Measurements from ENCODE around the gene OTOP2. TPM values are rescaled to one million over a fixed set of nuclear protein-coding genes. Genes with fewer than 3 reads are reported as not detected.

Gene OTOP2
- total RNA-seq, 4 donors from 2014 or later, result 0.38 to 1.4 (median 0.41) TPM; not detected in 1

GRCh38 chr17:74939534-74939933, 15.5 kb downstream of the OTOP2 start:
- Histone ChIP-seq H3K9me3 (no peaks in the 10 kb centered on the region), H3K27me3 (peaks cover 0 to 83% (median 12%) of the 10 kb centered on the region in 4 donors), H3K27ac (peak overlapping the region; percentile 9 to 59 (median 40)), H3K4me3 (no peak overlapping the region), H3K4me1 (peaks cover 9 to 80% (median 20%) of the 10 kb centered on the region in 3 donors), H3K36me3 (peaks cover 0 to 5% (median 0%) of the 10 kb centered on the region in 3 donors)
- intact Hi-C loops (cut with DNase I), result no loop called here
- 28 to 39% methylated on average over 8 of the region's 8 CpGs for WGBS, 2 donors
- DNase-seq, result no peak
- TF ChIP-seq POLR2A (IDR thresholded peaks at IDR 0.05), result no peak
- TF ChIP-seq, protein P1, sequence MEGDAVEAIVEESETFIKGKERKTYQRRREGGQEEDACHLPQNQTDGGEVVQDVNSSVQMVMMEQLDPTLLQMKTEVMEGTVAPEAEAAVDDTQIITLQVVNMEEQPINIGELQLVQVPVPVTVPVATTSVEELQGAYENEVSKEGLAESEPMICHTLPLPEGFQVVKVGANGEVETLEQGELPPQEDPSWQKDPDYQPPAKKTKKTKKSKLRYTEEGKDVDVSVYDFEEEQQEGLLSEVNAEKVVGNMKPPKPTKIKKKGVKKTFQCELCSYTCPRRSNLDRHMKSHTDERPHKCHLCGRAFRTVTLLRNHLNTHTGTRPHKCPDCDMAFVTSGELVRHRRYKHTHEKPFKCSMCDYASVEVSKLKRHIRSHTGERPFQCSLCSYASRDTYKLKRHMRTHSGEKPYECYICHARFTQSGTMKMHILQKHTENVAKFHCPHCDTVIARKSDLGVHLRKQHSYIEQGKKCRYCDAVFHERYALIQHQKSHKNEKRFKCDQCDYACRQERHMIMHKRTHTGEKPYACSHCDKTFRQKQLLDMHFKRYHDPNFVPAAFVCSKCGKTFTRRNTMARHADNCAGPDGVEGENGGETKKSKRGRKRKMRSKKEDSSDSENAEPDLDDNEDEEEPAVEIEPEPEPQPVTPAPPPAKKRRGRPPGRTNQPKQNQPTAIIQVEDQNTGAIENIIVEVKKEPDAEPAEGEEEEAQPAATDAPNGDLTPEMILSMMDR (IDR thresholded peaks at IDR 0.05), result no peak

GRCh38 chr17:74941128-74941725, 17.2 kb downstream of the OTOP2 start:
- 57 to 83% methylated on average over 4 to 10 of the region's 21 CpGs for WGBS, 2 donors
- H3K4me3 ChIP-seq, result no peak overlapping the region
- intact Hi-C loops (cut with DNase I), result no loop called here
- TF ChIP-seq, protein P1 (IDR thresholded peaks at IDR 0.05), result no peak
- no peak for TF ChIP-seq POLR2A (IDR thresholded peaks at IDR 0.05)
- peaks cover 0 to 5% (median 0%) of the 10 kb centered on the region in 3 donors for H3K36me3 ChIP-seq
- peaks cover 0 to 66% (median 5%) of the 10 kb centered on the region in 4 donors for H3K27me3 ChIP-seq
- no peaks in the 10 kb centered on the region for H3K9me3 ChIP-seq
- DNase-seq, result no peak
- H3K27ac ChIP-seq, result no peak overlapping the region
- peaks cover 0 to 71% (median 9%) of the 10 kb centered on the region in 3 donors for H3K4me1 ChIP-seq

DNA sequence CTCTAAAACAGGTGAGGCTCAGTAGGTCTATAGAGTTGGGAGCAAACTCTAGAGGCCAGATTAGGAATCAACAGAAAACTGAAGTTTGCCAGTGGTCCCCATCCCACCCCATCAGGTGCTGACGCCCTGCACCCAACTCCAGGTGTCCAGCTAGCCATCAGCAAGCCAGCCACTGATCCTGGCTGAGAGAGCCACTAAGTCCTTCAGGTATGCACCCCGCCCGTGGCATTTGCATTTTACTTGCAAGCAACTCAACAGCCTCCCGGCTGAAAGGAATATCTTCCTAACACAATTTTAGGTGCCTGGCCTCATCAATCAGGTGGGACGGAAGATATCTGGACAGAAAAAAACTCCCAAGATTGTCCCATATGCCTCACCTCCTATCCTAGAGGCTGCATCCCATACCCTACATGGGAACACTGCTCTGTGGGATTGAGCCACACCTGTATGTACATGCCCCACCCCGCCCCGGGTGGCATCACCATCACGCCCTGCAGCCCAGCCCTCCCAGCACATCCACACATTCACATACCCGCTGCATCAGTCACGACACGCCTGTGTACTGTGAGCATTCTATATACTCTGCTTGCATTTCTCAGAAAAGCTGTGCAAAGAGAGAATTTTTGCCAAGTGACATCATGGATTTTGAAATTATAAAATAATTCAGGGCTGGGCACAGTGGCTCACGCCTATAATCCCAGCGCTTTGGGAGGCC, 19.9 kb downstream of the OTOP2 start:
- intact Hi-C loops (cut with DNase I), result no loop called here
- H3K4me1 ChIP-seq, result peaks cover 0 to 43% (median 5%) of the 10 kb centered on the region in 3 donors
- DNase-seq, result no peak
- 33 to 54% methylated on average over 8 to 12 of the region's 13 CpGs for WGBS, 2 donors
- peak in 1 of 4 donors; percentile 31 for TF ChIP-seq POLR2A (IDR thresholded peaks at IDR 0.05)
- TF ChIP-seq, protein P1 (IDR thresholded peaks at IDR 0.05), result no peak
- H3K27me3 ChIP-seq, result peaks cover 0 to 51% (median 0%) of the 10 kb centered on the region in 4 donors
- no peak overlapping the region for H3K4me3 ChIP-seq
- peak overlapping the region; percentile 74 to 88 (median 82) for H3K27ac ChIP-seq
- H3K9me3 ChIP-seq, result no peaks in the 10 kb centered on the region
- peaks cover 0 to 11% (median 0%) of the 10 kb centered on the region in 3 donors for H3K36me3 ChIP-seq

DNA sequence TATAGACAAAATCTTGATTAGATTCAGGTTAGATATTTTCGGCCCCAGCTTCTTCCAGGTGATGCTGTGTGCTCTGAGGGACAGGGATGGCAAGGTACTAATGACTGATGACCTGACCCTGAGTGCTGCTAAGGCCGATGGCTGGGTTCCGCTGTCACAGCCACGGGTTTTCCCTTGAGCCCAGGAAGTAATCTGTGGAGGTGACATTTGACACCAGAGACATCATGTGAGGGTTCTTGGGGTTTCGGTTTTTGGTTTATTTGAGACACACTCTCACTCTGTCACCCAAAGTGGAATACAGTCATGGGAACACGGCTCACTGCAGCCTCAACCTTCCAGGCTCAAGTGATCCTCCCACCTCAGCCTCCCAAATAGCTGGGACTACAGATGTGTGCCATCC, 21.5 kb downstream of the OTOP2 start:
- Histone ChIP-seq H3K9me3 (no peaks in the 10 kb centered on the region), H3K4me3 (no peak overlapping the region), H3K36me3 (peaks cover 0 to 11% (median 0%) of the 10 kb centered on the region in 3 donors), H3K27ac (no peak overlapping the region), H3K4me1 (peaks cover 6 to 41% (median 7%) of the 10 kb centered on the region in 3 donors), H3K27me3 (peaks cover 0 to 43% (median 0%) of the 10 kb centered on the region in 4 donors)
- intact Hi-C loops (cut with DNase I), result no loop called here
- TF ChIP-seq POLR2A (IDR thresholded peaks at IDR 0.05), result no peak
- TF ChIP-seq, protein P1 (IDR thresholded peaks at IDR 0.05), result no peak
- no peak for DNase-seq
- WGBS, 2 donors, result 39 to 79% methylated on average over 5 to 6 of the region's 6 CpGs

DNA sequence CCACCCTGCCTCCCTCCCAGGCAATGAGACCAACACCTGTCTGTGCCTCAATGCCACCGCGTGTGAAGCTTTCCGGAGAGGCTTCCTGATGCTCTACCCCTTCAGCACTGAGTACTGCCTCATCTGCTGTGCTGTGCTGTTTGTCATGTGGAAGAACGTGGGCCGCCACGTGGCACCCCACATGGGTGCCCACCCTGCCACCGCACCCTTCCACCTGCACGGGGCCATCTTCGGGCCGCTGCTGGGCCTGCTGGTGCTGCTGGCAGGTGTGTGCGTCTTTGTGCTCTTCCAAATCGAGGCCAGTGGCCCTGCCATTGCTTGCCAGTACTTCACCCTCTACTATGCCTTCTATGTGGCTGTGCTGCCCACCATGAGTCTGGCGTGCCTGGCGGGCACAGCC, 22.6 kb downstream of the OTOP2 start:
- peaks cover 0 to 8% (median 0%) of the 10 kb centered on the region in 3 donors for H3K36me3 ChIP-seq
- peaks cover 14 to 52% (median 15%) of the 10 kb centered on the region in 3 donors for H3K4me1 ChIP-seq
- peaks cover 0 to 46% (median 0%) of the 10 kb centered on the region in 4 donors for H3K27me3 ChIP-seq
- intact Hi-C loops (cut with DNase I), result no loop called here
- H3K27ac ChIP-seq, result no peak overlapping the region
- H3K9me3 ChIP-seq, result no peaks in the 10 kb centered on the region
- WGBS, 2 donors, result 84 to 89% methylated on average over 9 to 12 of the region's 14 CpGs
- no peak overlapping the region for H3K4me3 ChIP-seq
- TF ChIP-seq, protein P1 (IDR thresholded peaks at IDR 0.05), result no peak
- no peak for TF ChIP-seq POLR2A (IDR thresholded peaks at IDR 0.05)
- no peak for DNase-seq
